ENCODE data around the gene GAB2.
A peak's percentile ranks its signal among the peaks of the same experiment; 100 is the strongest.
"Not testable (repeated sequence)": the region's sequence is repeated elsewhere in the genome, so short reads cannot be mapped to it uniquely, and the experiment has no call there.

The GAB2 gene

GRCh38 chr11:78253797-78254196, 163.8 kb downstream of the GAB2 start:
- DNase-seq: no peak

DNA sequence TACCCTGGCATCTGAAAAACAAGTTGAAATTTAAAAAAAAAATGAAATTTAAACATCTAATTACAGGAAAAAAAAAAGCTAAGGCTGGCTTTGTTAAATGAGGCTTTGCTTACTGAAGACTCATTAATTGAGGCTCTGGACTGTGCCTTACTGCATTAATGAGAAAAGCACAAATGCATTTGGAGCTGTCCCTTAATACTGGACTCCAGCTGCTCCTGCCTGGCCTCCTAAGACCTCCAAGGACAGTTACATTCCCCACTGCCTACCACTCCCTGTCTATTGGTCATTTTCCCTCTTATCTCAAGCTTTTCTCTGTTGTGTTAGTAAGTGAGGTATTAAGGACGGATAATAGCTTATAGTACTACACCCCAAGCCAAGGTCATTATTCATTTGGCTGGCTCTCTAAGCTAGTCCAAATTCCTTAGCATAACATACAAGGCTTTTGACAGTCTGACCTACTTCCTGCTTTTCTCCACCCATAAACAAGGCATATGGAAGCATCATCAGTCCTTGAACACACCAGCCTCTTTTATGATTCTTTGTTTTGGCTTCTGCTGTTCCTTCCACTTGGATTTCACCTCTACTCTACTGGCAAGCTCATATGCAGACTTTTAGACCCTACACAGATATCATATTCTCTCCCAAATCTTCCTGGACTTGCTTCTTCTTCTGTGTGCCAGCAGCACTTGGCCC, 166.4 kb downstream of the GAB2 start:
- no peak for DNase-seq

DNA sequence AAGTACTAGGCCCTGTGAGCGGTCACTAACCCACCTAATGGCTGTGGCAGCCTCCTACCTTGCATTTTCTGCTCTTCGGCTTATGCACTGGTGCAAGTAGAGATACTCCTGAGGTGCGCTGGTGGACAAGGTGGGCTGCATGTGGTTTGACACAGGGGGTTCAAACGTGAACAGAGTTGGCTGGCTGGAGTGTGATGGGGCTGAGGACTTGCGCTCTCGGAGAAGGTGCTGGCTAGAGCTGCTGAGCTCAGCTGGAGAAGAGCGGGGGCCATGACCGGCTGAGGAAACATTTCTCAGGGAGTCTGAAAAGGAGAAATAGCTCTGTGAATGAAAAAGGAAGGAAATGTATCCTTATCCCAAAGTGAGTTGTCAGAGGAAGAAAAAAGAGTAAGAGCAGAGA, 167.5 kb downstream of the GAB2 start:
- no peak for DNase-seq

- no peak for DNase-seq
Measured at GRCh38 chr11:78248903-78249302, 168.7 kb downstream of the GAB2 start.

- DNase-seq: no peak
Measured at GRCh38 chr11:78248191-78248590, 169.4 kb downstream of the GAB2 start.

GRCh38 chr11:78244546-78245255, 172.9 kb downstream of the GAB2 start:
- peak in 1 of 58 donors; percentile 23 for DNase-seq

DNA sequence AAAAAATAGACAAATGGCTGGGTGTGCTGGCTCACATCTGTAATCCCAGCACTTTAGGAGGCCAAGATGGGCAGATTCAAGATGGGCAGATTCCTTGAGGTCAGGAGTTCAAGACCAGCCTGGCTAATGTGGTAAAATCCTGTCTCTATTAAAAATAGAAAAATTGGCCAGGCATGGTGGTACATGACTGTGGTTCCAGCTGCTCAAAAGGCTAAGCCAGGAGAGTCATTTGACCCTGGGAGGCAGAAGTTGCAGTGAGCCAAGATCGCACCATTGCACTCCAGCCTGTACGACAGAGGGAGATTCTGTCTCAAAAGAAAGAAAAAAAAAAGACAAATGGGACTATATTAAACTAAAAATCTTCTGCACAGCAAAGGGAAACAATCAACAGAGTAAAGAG, 173.5 kb downstream of the GAB2 start:
- no peak for DNase-seq

GRCh38 chr11:78241475-78241874, 176.1 kb downstream of the GAB2 start:
- DNase-seq: no peak

DNA sequence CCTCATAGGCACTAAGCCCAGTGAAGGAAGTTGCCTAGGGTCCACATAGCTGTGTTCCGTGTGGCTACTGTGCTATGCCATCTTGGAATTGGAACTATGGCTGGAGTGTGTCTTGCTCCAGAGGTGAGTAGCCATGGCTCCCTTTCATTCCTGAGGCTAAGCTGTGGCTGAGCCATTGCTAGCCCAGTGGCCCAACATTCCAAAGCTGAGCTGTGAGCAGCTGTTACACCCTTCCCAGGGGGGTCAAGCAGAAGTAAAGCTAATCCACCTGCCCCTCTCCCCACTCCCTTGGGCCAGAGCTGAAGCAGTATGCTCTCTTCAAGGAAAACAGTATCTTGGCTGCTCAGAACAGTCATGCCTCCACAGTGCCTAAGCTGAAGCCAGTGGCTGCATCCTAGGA, 177.8 kb downstream of the GAB2 start:
- no peak for DNase-seq

DNA sequence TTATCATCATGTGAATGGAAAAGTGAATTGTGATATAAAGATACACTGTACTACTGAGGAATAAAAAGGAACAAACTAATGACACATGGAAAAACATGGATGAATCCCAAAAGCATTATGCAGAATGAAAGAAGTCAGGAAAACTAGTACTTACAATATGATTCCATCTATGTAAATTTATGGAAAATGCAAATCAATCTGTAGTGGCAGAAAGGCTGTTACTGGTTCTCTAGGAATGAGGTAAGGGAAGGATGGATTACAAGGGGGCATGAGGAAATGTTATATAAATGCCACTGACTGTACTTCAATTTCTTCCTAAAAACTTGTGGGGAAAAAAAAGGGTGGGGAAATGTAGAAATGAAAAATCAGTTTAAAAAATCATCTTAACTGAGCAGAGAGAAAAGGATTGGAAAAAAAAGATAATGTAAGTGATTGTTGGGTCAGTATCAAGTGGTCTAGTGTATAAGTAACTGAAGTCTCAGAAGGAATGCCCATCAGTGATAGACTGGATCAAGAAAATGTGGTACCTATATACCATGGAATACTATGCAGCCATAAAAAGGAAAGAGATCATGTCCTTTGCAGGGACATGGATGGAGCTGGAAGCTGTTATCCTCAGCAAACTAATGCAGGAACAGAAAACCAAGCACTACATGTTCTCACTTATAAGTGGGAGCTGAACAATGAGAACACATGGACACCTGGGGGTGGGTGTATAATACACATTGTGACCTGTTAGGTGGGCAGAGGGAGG, 180.2 kb downstream of the GAB2 start:
- DNase-seq: no peak

DNA sequence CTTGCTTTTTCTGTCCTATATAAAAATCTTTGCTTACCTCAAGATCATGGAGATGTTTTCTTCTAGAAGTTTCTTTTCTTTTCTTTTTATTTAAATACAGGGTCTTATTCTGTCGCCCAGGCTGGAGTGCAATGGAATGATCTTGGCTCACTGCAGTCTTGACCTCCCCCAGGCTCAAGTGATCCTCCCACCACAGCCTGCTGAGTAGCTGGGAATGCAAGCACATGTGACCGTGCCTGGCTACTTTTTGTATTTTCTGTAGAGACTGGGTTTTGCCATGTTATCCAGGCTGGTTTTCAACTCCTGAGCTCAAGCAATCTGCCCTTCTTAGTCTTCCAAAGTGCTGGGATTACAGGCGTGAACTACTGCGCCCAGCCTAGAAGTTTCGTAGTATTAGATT, 183.6 kb downstream of the GAB2 start:
- no peak for DNase-seq

GRCh38 chr11:78233046-78233445, 184.6 kb downstream of the GAB2 start:
- DNase-seq: not testable (repeated sequence)

- no peak for DNase-seq
Measured at GRCh38 chr11:78231962-78232501, 185.6 kb downstream of the GAB2 start.

DNA sequence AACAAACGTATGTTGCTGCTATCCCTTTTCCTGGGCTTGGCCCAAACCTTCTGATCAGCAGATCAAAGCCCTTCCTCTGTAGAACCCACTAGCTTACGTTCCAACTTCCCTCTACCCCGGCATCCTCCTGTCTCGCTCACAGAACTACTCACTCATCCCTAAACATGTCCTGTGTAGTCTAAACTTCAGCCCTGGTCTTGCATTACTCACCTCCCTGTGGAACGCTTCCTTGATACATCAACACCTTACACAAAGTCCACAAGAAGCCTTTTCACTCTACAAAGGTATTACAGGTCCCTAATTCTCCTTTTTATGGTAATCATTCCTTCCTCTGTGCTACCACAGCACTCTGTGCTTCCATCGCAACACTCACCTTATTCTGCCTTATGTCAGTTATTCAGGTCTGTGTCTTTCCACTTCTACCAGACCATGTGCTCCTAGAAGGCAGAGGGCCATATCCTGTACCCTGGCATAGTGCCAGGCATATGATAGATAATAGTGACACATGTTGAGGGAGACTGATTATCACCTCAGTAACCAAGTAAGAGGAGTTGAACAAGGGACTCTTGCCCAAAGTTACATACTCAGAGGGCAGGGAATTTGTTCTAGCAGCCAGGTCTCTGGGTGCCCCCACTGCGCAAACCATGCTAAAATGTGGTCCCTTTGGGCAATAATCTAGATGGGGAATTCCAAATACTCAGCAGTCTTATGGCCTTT, 187.3 kb downstream of the GAB2 start:
- DNase-seq: no peak

GRCh38 chr11:78229106-78229505, 188.5 kb downstream of the GAB2 start:
- DNase-seq: no peak

DNA sequence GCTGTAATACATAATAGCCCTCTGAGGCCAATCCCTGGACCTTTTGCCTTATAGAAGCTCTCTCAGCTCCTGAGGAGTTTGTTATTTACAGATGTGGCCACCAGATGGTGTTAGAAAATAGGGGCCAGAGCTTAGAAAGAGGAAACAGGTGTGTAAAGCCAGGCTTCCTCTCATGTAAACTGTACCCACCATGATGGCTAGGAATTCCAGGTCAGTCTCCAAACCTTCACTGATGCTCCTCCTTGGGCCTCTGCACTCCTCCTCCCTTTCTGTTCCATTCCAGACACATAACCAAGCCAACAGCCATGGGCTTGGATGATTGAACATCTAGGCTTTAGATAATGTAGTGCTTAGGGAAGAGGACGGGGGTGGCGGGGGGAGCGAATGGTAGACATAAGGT, 189.2 kb downstream of the GAB2 start:
- peak in 13 of 58 donors; percentile 9 to 55 (median 27) for DNase-seq

- DNase-seq: no peak
Measured at GRCh38 chr11:78227921-78228320, 189.7 kb downstream of the GAB2 start.

GRCh38 chr11:78226684-78227680, 190.6 kb downstream of the GAB2 start:
- DNase-seq: no peak

DNA sequence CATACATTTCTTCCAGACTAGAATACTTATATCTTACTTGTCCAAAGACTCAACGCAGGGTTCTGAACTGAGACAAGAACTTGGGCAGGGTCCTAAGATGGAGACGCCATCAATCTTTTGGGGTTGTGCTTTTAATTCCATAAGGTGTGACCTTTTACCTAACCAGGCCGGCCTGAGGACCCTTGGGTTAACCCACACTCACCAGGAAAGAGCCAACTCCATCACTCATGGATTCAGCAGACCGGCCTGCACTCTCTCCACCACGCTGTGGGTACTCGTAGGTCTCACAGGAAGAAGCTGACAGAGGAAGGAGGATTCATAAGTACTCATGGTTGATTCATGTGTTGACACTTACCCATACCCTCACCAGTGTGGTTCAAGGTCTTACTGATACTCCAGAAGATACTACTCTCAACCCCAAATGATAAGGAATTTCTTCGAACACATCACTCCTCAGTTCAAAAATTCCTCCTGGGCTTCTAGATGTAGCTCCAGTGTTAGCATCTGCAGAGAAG, 192.7 kb downstream of the GAB2 start:
- no peak for DNase-seq

GRCh38 chr11:78224506-78224905, 193.1 kb downstream of the GAB2 start:
- DNase-seq: no peak
